Nephron progenitor cell (in vitro differentiated cells): ENCODE data around the gene FAM174B.

Source experiments
- DNase-seq: peaks from one replicate; pipeline ENCODE4 v3.0.0; 2021
- H3K27ac Mint-ChIP-seq: 2 replicates; pipeline ENCODE4 v1.8.0; 2021; ENCODE audit warnings: mild to moderate bottlenecking, moderate library complexity, mixed read lengths
- H3K27me3 Mint-ChIP-seq: 2 replicates; pipeline ENCODE4 v1.8.0; 2021; ENCODE audit warnings: mild to moderate bottlenecking, low read depth, mixed read lengths; ENCODE audit not compliant: poor library complexity
- H3K36me3 Mint-ChIP-seq: 2 replicates; pipeline ENCODE4 v1.8.0; 2021; ENCODE audit warnings: low read depth, mixed read lengths
- H3K4me1 Mint-ChIP-seq: 2 replicates; pipeline ENCODE4 v1.8.0; 2021; ENCODE audit warnings: mixed read lengths
- H3K4me3 Mint-ChIP-seq: 2 replicates; pipeline ENCODE4 v1.8.0; 2021; ENCODE audit warnings: mild to moderate bottlenecking, moderate library complexity, mixed read lengths
- H3K9me3 Mint-ChIP-seq: 2 replicates; pipeline ENCODE4 v1.8.0; 2021; ENCODE audit warnings: mild to moderate bottlenecking, moderate library complexity, mixed read lengths
- TF ChIP-seq, protein P1 (sequence below): fragments of 200-600 bp; sonication (generic); IDR thresholded peaks from 2 replicates; pipeline ENCODE4 v1.5.0; 2021; ENCODE audit warnings: antibody characterized with exemption

The FAM174B gene

DNA sequence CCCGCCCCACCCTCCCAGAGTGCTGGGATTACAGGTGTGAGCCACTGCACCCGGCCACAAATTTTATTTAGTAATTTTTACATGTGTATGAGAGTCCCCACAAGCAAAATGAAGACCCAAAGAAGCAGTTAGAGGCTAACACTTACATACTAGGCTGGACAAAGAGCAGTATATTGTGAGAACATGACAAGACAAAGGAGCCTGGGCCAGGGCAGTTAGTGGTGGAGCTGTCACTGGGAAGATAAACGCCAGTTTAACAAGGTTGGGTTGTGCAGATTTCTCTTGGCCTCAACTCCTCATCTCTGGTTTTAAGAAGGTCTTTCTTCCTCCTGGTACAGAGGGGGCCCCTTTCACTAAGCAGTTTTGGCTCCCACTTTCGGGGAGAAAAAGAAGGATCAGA lies 19.9 kb upstream of the FAM174B start:
- no peak overlapping the region for H3K4me3 Mint-ChIP-seq
- H3K36me3 Mint-ChIP-seq, result no peaks in the 10 kb centered on the region
- H3K9me3 Mint-ChIP-seq, result peaks cover 6% of the 10 kb centered on the region
- no peak for DNase-seq
- peaks cover 58% of the 10 kb centered on the region for H3K4me1 Mint-ChIP-seq
- TF ChIP-seq, protein P1, sequence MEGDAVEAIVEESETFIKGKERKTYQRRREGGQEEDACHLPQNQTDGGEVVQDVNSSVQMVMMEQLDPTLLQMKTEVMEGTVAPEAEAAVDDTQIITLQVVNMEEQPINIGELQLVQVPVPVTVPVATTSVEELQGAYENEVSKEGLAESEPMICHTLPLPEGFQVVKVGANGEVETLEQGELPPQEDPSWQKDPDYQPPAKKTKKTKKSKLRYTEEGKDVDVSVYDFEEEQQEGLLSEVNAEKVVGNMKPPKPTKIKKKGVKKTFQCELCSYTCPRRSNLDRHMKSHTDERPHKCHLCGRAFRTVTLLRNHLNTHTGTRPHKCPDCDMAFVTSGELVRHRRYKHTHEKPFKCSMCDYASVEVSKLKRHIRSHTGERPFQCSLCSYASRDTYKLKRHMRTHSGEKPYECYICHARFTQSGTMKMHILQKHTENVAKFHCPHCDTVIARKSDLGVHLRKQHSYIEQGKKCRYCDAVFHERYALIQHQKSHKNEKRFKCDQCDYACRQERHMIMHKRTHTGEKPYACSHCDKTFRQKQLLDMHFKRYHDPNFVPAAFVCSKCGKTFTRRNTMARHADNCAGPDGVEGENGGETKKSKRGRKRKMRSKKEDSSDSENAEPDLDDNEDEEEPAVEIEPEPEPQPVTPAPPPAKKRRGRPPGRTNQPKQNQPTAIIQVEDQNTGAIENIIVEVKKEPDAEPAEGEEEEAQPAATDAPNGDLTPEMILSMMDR, result no peak
- no peaks in the 10 kb centered on the region for H3K27me3 Mint-ChIP-seq
- H3K27ac Mint-ChIP-seq, result no peak overlapping the region

- no peak for DNase-seq
- no peak overlapping the region for H3K4me3 Mint-ChIP-seq
Observed at GRCh38 chr15:92674347-92674746, 18.8 kb upstream of the FAM174B start.

GRCh38 chr15:92672102-92672501 lies 16.5 kb upstream of the FAM174B start:
- Mint-ChIP-seq H3K4me3 (no peak overlapping the region), H3K36me3 (no peaks in the 10 kb centered on the region), H3K9me3 (peaks cover 6% of the 10 kb centered on the region), H3K27ac (no peak overlapping the region), H3K4me1 (peaks cover 70% of the 10 kb centered on the region), H3K27me3 (no peaks in the 10 kb centered on the region)
- no peak for DNase-seq
- TF ChIP-seq, protein P1, result no peak

More at GRCh38 chr15:92674347-92674746, 18.8 kb upstream of the FAM174B start:
- peaks cover 63% of the 10 kb centered on the region for H3K4me1 Mint-ChIP-seq
- TF ChIP-seq, protein P1, result no peak
- peaks cover 6% of the 10 kb centered on the region for H3K9me3 Mint-ChIP-seq
- H3K27ac Mint-ChIP-seq, result no peak overlapping the region
- no peaks in the 10 kb centered on the region for H3K27me3 Mint-ChIP-seq
- no peaks in the 10 kb centered on the region for H3K36me3 Mint-ChIP-seq

- DNase-seq, result no peak
- Mint-ChIP-seq H3K9me3 (peaks cover 2% of the 10 kb centered on the region), H3K4me1 (peaks cover 77% of the 10 kb centered on the region), H3K4me3 (no peak overlapping the region), H3K27me3 (no peaks in the 10 kb centered on the region), H3K27ac (no peak overlapping the region), H3K36me3 (no peaks in the 10 kb centered on the region)
- TF ChIP-seq, protein P1, result no peak
Observed at GRCh38 chr15:92671406-92671805, 15.8 kb upstream of the FAM174B start.

DNA sequence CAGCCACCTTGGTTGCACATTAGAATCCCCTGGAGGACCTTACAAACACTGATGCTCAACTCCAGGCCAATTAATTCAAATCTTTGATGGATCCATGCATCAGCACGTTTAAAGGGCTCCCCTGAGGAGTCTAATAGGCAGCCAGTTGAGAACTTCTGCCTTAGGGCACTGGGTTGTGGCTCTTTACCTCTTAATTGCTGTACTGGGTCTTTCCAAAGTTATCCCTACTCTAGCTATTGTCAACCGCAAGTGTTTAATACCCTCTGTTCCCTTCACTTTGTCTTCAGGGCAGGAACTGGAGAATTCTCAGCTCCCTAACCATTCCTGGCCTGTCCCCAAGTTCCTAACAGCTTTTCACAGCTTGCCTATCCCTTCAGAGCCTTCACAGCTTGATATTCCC lies 15.0 kb upstream of the FAM174B start:
- Mint-ChIP-seq H3K27ac (no peak overlapping the region), H3K36me3 (no peaks in the 10 kb centered on the region), H3K4me1 (peaks cover 84% of the 10 kb centered on the region), H3K4me3 (no peak overlapping the region), H3K9me3 (no peaks in the 10 kb centered on the region), H3K27me3 (no peaks in the 10 kb centered on the region)
- TF ChIP-seq, protein P1, result no peak
- no peak for DNase-seq

GRCh38 chr15:92669432-92669831 lies 13.9 kb upstream of the FAM174B start:
- DNase-seq, result no peak
- TF ChIP-seq, protein P1, result no peak
- no peaks in the 10 kb centered on the region for H3K36me3 Mint-ChIP-seq
- no peaks in the 10 kb centered on the region for H3K27me3 Mint-ChIP-seq
- H3K9me3 Mint-ChIP-seq, result no peaks in the 10 kb centered on the region
- H3K4me1 Mint-ChIP-seq, result peaks cover 90% of the 10 kb centered on the region
- H3K4me3 Mint-ChIP-seq, result peak overlapping the region; percentile 22
- no peak overlapping the region for H3K27ac Mint-ChIP-seq
